ENCODE data around the gene JAZF1.

DNA sequence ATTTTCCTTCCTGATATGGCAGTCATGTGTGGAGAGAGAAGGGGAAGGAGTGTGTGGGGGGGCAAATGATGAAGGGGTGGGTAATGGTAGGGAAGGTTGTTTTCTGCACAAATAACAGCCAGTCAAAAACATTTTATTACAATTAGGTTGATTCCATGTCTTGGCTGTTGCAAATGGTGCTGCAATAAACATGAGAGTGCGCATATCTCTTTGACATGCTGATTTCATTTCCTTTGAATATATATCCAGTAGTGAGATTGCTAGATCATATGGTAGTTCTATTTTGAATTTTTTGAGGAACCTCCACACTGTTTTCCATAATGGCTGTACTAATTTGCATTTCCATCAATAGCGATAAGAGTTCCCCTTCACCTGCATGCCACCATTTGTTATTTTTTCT lies 10.6 kb upstream of the JAZF1 start:
- TF ChIP-seq, protein P1, sequence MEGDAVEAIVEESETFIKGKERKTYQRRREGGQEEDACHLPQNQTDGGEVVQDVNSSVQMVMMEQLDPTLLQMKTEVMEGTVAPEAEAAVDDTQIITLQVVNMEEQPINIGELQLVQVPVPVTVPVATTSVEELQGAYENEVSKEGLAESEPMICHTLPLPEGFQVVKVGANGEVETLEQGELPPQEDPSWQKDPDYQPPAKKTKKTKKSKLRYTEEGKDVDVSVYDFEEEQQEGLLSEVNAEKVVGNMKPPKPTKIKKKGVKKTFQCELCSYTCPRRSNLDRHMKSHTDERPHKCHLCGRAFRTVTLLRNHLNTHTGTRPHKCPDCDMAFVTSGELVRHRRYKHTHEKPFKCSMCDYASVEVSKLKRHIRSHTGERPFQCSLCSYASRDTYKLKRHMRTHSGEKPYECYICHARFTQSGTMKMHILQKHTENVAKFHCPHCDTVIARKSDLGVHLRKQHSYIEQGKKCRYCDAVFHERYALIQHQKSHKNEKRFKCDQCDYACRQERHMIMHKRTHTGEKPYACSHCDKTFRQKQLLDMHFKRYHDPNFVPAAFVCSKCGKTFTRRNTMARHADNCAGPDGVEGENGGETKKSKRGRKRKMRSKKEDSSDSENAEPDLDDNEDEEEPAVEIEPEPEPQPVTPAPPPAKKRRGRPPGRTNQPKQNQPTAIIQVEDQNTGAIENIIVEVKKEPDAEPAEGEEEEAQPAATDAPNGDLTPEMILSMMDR (IDR thresholded peaks at IDR 0.05) = no peak
- no peak for TF ChIP-seq POLR2A (IDR thresholded peaks at IDR 0.05)
